Measurements from ENCODE around the gene MRPL14.

The MRPL14 gene

GRCh38 chr6:44120692-44121443 is 6.4 kb downstream of the MRPL14 start:
- no peak for DNase-seq

- no peak for DNase-seq
Observed at GRCh38 chr6:44119704-44120262, 7.5 kb downstream of the MRPL14 start.

GRCh38 chr6:44117397-44118128 is 9.7 kb downstream of the MRPL14 start:
- DNase-seq: no peak

- DNase-seq: no peak
Observed at GRCh38 chr6:44116641-44117382, 10.4 kb downstream of the MRPL14 start.

GRCh38 chr6:44115866-44116265 is 11.4 kb downstream of the MRPL14 start:
- no peak for DNase-seq

- DNase-seq: no peak
Observed at GRCh38 chr6:44113414-44113813, 13.8 kb downstream of the MRPL14 start.

GRCh38 chr6:44111434-44112417 is 15.5 kb downstream of the MRPL14 start:
- DNase-seq: no peak

GRCh38 chr6:44110966-44111365 is 16.3 kb downstream of the MRPL14 start:
- DNase-seq: no peak

- DNase-seq: no peak
Observed at GRCh38 chr6:44110005-44110676, 17.1 kb downstream of the MRPL14 start.

GRCh38 chr6:44109212-44109611 is 18.0 kb downstream of the MRPL14 start:
- DNase-seq: no peak

GRCh38 chr6:44108471-44108870 is 18.8 kb downstream of the MRPL14 start:
- DNase-seq: no peak

- DNase-seq: no peak
Observed at GRCh38 chr6:44107017-44107416, 20.2 kb downstream of the MRPL14 start.

GRCh38 chr6:44105993-44106740 is 21.1 kb downstream of the MRPL14 start:
- DNase-seq: no peak

GRCh38 chr6:44105146-44105545 is 22.1 kb downstream of the MRPL14 start:
- DNase-seq: no peak

GRCh38 chr6:44104481-44105021 is 22.7 kb downstream of the MRPL14 start:
- DNase-seq: no peak

- DNase-seq: no peak
Observed at GRCh38 chr6:44102527-44102926, 24.7 kb downstream of the MRPL14 start.

- no peak for DNase-seq
Observed at GRCh38 chr6:44101832-44102231, 25.4 kb downstream of the MRPL14 start.

GRCh38 chr6:44100088-44100550 is 27.1 kb downstream of the MRPL14 start:
- no peak for DNase-seq

GRCh38 chr6:44099192-44099591 is 28.1 kb downstream of the MRPL14 start:
- DNase-seq: no peak

- DNase-seq: no peak
Observed at GRCh38 chr6:44097782-44098317, 29.4 kb downstream of the MRPL14 start.
